Mesenteric fat pad (tissue), 1 donor: ENCODE results near the gene TRDN. TPM values are rescaled to one million over a fixed set of nuclear protein-coding genes. Genes with fewer than 3 reads are reported as not detected.

Source experiments
- DNase-seq: peaks from one replicate; pipeline ENCODE4 v3.0.0-alpha.2; 2020; ENCODE audit warnings: low spot score
- total RNA-seq: library from RNA; stranded (reverse); fragmentation: NEBNext Ultra II Directional; extraction: Animal tissue kit (Norgen Biotek cat#: 25700); gene quantifications from one replicate; pipeline ENCODE4 v1.2.1, GENCODE V29; 2021
- donor health status: DM: yes; HTN: yes; CAD: no.

Gene TRDN
- total RNA-seq, 1 donor from 2014 or later = 0.77 TPM

DNA sequence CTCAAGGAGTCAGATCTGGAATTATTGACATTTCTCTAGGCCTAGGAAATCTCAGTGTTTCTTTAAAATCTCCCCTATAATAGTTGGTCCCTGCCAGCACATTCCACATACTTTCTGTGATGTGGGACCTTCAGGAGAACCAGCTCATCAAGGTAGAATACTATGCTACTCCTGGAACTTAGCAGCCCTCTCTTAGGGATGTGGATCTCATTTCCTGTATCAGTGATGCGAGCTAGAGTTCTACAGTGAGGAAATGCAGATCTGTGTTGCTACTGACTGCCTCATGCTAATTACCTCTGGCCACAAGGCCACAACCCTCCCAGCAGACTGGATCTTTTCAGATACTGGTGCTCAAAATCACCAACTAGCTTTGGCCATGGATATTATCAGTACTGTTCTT, 446.9 kb downstream of the TRDN start:
- DNase-seq = no peak

- DNase-seq = no peak
These were observed 453.8 kb downstream of the TRDN start for GRCh38 chr6:123182998-123183397.

- no peak for DNase-seq
These were observed 460.0 kb downstream of the TRDN start for GRCh38 chr6:123176706-123177105.

- no peak for DNase-seq
These were observed 465.2 kb downstream of the TRDN start for GRCh38 chr6:123171341-123172115.

- DNase-seq = no peak
These were observed 467.0 kb downstream of the TRDN start for GRCh38 chr6:123169774-123170095.

DNA sequence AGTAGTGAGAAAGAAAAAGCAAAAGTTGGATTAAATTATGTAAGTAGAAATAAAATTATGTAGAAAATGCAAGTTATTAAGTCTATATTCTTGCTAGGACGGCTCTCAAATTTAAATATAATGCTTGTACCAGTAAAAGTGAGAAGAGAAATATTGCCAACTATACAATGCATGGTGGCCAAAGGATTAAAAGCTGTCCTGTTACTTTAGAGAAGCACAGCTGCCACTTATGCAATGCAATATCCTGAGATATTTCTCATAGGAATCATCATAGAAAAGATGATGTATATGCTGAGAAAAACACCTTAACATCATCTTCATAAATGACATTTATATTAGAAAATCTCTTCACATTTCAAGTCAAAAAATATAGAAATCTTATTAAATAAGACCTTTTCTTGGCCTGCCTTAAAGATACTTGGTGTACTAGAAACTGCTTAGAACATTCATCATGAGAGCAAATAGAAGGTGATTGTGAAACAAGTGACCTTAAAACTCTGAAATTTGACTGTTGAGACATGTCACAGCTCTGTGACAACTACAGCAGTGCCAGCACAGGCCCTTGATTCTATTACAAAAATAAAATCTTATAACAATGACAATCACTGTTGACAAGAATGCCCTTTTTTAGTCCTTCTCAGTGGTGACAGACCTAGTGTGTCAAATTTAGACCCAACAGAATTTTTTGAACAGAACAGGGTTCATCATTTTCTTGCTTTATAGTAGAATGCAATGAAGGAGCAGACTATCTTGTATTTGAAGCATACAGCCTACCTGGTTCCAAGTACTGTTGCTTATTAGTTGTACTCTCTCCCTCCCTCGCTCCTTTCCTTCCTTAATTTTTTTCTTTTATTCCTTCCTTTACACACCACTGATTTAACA, 467.6 kb downstream of the TRDN start:
- DNase-seq = no peak

DNA sequence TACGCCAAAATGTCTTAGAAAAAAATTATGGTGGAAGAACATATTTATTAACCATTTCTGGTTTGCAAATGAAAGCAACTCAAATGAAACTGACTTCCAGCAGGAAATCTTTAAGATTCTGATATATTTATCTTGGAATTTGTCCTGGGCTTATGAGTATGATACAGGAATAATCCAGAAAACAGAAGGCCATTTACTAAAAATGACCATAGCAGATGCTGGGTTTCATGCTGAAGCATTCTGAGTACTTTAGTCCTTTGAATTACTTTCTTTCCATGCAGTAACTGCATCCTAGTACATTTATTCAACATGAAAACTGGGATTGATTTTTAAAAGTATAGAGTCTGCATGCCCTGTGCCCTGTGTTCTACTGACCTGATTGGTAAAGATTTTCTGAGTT, 468.3 kb downstream of the TRDN start:
- DNase-seq = no peak

Other genes with a start within 250 kb of the TRDN start
- gene NKAIN2, start 166.9 kb upstream of the TRDN start, total RNA-seq = 0.42 TPM